Fibroblast of lung (primary cell): ENCODE measurements around the gene ATP11A.

Experiments used
- EZH2 ChIP-seq: IDR thresholded peaks from 2 replicates; pipeline ENCODE4 v1.5.1; 2012; ENCODE audit warnings: low read length, control low read depth, mild to moderate bottlenecking; ENCODE audit errors: missing control alignments
- TF ChIP-seq, protein P1 (sequence below), 2 donors: IDR thresholded peaks in 1 of 2; conservative IDR thresholded peaks in 1 of 2; 1 replicate in 1 of 2; 2 replicates in 1 of 2; pipeline ENCODE4 v1.5.1; 2011 to 2012; ENCODE audit warnings: low read length in 2 of 2, control low read depth in 1 of 2, inconsistent platforms in 1 of 2, low read depth in 1 of 2, mild to moderate bottlenecking in 1 of 2

DNA sequence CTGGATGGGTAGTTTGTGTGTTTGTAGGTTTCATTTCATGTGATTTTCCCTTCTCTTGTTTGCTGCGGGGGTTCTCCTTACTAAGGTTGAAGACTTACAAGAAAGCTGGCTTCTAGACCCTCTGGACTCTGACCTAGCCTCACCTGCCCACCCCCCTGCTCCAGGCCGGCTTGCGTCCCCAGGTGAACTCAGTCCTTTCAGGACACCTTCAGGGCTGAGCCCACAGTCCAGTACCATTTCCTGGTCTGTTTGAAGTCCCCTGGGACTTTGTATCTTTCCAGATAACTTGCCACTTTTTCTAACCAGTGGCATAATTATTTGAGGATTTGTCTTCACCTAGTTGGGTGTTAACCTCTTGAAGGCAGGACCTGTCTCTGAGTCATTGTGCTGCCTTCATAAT lies 227.9 kb downstream of the ATP11A start:
- TF ChIP-seq, protein P1, sequence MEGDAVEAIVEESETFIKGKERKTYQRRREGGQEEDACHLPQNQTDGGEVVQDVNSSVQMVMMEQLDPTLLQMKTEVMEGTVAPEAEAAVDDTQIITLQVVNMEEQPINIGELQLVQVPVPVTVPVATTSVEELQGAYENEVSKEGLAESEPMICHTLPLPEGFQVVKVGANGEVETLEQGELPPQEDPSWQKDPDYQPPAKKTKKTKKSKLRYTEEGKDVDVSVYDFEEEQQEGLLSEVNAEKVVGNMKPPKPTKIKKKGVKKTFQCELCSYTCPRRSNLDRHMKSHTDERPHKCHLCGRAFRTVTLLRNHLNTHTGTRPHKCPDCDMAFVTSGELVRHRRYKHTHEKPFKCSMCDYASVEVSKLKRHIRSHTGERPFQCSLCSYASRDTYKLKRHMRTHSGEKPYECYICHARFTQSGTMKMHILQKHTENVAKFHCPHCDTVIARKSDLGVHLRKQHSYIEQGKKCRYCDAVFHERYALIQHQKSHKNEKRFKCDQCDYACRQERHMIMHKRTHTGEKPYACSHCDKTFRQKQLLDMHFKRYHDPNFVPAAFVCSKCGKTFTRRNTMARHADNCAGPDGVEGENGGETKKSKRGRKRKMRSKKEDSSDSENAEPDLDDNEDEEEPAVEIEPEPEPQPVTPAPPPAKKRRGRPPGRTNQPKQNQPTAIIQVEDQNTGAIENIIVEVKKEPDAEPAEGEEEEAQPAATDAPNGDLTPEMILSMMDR (conservative IDR thresholded peaks at IDR 0.05 in 1 of 2, IDR thresholded peaks at IDR 0.05 in 1 of 2; ENCODE audit: low read depth in 1 of 2, low read length in 2 of 2) = no peak
- TF ChIP-seq EZH2 = no peak
